Brain microvascular endothelial cell (primary cell): Measurements from ENCODE around the gene TRPT1.

Experiments
- DNase-seq: peaks from one replicate; pipeline ENCODE4 v3.0.0-alpha.2; 2020
- H3K27ac ChIP-seq: fragments of 250-450 bp; sonication (Bioruptor Pico); 2 replicates; pipeline ENCODE4 v1.5.1; 2020; ENCODE audit warnings: mild to moderate bottlenecking, moderate library complexity
- H3K27me3 ChIP-seq: fragments of 250-450 bp; sonication (Bioruptor Pico); replicated peaks from 2 replicates; pipeline ENCODE4 v1.5.1; 2020; ENCODE audit warnings: mild to moderate bottlenecking
- H3K36me3 ChIP-seq: fragments of 250-450 bp; sonication (Bioruptor Pico); replicated peaks from 2 replicates; pipeline ENCODE4 v1.5.1; 2020; ENCODE audit warnings: mild to moderate bottlenecking
- H3K4me3 ChIP-seq: 2 replicates; pipeline ENCODE4 v1.5.1; 2011; ENCODE audit warnings: low read depth, mild to moderate bottlenecking, control low read depth, low read length, moderate library complexity
- in situ Hi-C: cut with HindIII; loops from 2 replicates; pipeline ENCODE4 v1.10.0; 2017; ENCODE audit warnings: low sequenced_read_pairs, low pct_ligation_motif_present
- TF ChIP-seq, protein P1 (sequence below): IDR thresholded peaks from 2 replicates; pipeline ENCODE4 v1.5.1; 2011; ENCODE audit warnings: low read depth, mild to moderate bottlenecking, moderate library complexity, low read length, control low read depth, inconsistent platforms; ENCODE audit errors: missing control alignments

Gene TRPT1

DNA sequence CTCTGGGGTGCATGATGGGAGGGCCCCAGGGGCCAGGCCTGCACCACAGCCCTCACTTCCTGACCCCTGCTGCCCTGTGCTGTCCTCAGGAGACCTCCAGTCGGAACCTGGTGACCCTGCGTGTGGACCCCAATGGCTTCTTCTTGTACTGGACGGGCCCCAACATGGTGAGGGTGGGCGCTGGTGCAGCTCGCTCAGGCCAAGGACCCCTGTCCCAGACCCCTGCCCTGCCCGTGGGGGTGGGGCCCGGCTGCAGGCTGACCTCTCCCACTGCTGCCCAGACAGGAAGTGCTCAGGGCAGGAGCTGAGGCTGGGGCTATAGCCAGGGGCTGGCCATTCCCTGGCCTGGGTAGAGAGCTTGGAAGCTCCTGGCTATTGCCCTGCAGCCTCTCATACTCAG is 28.3 kb upstream of the TRPT1 start:
- in situ Hi-C loops = no loop called here
- no peak overlapping the region for H3K4me3 ChIP-seq
- TF ChIP-seq, protein P1, sequence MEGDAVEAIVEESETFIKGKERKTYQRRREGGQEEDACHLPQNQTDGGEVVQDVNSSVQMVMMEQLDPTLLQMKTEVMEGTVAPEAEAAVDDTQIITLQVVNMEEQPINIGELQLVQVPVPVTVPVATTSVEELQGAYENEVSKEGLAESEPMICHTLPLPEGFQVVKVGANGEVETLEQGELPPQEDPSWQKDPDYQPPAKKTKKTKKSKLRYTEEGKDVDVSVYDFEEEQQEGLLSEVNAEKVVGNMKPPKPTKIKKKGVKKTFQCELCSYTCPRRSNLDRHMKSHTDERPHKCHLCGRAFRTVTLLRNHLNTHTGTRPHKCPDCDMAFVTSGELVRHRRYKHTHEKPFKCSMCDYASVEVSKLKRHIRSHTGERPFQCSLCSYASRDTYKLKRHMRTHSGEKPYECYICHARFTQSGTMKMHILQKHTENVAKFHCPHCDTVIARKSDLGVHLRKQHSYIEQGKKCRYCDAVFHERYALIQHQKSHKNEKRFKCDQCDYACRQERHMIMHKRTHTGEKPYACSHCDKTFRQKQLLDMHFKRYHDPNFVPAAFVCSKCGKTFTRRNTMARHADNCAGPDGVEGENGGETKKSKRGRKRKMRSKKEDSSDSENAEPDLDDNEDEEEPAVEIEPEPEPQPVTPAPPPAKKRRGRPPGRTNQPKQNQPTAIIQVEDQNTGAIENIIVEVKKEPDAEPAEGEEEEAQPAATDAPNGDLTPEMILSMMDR = no peak
- H3K36me3 ChIP-seq = peaks cover 42% of the 10 kb centered on the region
- H3K27ac ChIP-seq = no peak overlapping the region
- DNase-seq = no peak
- H3K27me3 ChIP-seq = no peaks in the 10 kb centered on the region

DNA sequence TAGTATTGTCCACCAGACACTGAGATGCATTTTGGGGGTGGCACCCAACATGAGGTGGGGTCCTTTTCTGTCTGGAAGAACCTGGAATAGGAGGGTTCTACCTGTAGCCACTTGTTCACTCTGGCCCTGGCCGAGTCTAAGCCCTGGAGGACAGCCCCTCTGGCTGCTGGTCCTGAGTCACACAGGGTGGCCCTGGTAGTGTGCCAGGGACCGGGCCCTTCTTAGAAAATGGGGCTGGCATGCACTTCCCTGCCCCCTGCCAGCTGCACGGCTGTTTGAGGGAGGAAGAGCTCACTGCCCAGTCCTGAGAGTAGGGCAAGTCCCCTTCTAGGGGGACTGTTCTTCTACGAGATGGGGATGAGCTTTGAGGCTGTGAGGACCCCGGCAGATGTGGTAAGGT is 27.5 kb upstream of the TRPT1 start:
- in situ Hi-C loops = no loop called here
- Histone ChIP-seq H3K36me3 (peaks cover 34% of the 10 kb centered on the region), H3K4me3 (no peak overlapping the region), H3K27me3 (no peaks in the 10 kb centered on the region), H3K27ac (no peak overlapping the region)
- DNase-seq = no peak
- TF ChIP-seq, protein P1 = no peak

DNA sequence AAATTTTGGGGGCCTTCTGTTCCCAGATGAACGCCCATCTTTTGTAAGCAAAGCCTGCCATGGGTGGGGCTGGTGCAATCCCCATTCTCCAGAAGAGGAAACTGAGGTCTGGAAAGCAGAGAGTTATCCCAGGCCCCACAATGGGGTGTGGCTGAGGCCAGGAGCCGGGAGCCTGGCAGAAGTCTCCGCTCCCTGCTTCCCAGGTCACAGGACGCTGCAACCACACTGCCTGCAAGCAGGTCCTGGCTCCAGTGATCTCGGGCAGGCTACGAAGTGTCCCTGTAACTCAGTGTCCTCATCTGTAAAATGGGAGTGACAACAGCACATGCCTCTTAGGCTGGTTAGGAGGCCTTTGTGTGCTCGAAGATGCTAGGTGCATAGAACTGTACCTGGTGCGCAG is 27.1 kb upstream of the TRPT1 start:
- TF ChIP-seq, protein P1 = no peak
- DNase-seq = no peak
- Histone ChIP-seq H3K27me3 (no peaks in the 10 kb centered on the region), H3K4me3 (peak overlapping the region; percentile 77), H3K27ac (no peak overlapping the region), H3K36me3 (peaks cover 29% of the 10 kb centered on the region)
- in situ Hi-C loops = no loop called here

DNA sequence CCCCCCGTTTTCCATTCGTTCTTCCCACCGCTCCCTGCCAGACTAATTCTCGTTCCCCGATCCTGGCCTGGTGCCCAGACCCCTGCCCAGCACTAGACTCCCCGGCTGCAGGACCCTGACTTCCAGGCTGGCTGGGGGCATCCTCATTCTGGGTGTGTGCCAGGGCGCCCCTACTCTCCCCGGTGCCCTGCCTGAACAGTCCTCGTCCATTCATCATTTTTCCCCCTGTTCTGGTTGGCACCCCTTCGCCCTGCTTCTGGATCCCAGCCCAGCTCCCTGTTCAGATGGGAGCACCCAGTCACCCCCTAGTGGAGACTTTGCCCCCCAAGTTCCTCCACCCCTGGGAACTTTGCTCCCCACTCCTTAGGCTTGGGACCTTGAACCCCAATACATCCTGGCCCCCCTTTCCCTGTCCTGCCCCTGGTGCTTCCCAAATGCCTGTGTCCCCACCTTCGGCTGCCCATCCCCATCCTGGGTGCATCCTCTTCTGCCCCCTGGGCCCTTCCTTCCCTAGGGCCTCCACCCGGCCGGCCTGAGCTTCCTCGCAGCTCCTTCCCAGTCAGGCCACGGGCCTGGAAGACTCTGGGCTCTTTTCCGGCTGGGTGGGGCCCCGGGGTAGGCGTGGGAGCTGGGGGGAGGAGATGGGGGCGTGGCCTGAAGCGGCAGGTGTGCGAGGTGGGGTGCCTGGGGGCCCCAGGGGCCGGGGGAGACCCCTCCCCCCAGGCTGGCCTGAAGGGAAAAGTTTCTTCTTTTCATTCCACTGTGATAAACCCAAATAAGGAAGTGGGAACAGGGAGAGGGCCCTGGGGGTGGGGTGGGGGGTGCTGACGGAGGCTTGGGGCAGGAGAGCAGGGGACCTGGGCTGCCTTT is 26.3 kb upstream of the TRPT1 start:
- Histone ChIP-seq H3K4me3 (peak overlapping the region; percentile 77), H3K27me3 (no peaks in the 10 kb centered on the region), H3K36me3 (peaks cover 25% of the 10 kb centered on the region), H3K27ac (no peak overlapping the region)
- in situ Hi-C loops = no loop called here
- DNase-seq = no peak
- TF ChIP-seq, protein P1 = peak; percentile 65

DNA sequence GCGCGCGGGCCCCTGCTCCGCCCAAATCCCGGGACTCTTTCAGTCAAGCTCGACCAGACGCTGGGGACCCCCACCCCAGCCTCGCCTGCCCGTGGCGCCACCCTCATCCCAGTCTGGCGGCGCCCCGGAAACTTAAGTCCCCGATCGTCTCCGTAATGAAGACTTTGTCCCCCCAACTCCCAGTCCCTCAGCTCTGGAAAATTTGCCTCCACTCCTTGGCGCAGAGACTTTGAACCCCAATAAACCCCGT is 25.7 kb upstream of the TRPT1 start:
- H3K27ac ChIP-seq = peak overlapping the region; percentile 29
- H3K36me3 ChIP-seq = peaks cover 22% of the 10 kb centered on the region
- in situ Hi-C loops = no loop called here
- no peaks in the 10 kb centered on the region for H3K27me3 ChIP-seq
- TF ChIP-seq, protein P1 = no peak
- peak; percentile 17 for DNase-seq
- peak overlapping the region; percentile 77 for H3K4me3 ChIP-seq
